22Rv1 (cell line): ENCODE data around the gene LRGUK.

Experiments used
- CTCF ChIP-seq: fragments of 450-650 bp; IDR thresholded peaks from 2 replicates; pipeline ENCODE4 v1.5.1; 2017; ENCODE audit warnings: mild to moderate bottlenecking
- ZFX ChIP-seq: fragments of 450-650 bp; IDR thresholded peaks from 2 replicates; pipeline ENCODE4 v1.6.1; 2017; ENCODE audit warnings: antibody characterized with exemption, borderline replicate concordance

GRCh38 chr7:134297489-134297888 lies 170.3 kb downstream of the LRGUK start:
- TF ChIP-seq CTCF, result no peak
- no peak for TF ChIP-seq ZFX
